ENCODE data around the gene SLMAP. TPM values are rescaled to one million over a fixed set of nuclear protein-coding genes. Genes with fewer than 3 reads are reported as not detected.

The SLMAP gene
- polyA plus RNA-seq, 1 of the 3 experiments (the other 2 are of a cell fraction): 10.5 TPM

- no peak for DNase-seq
- POLR2A ChIA-PET: no interaction called here
- no peaks in the 10 kb centered on the region for H3K27me3 ChIP-seq (ENCODE audit: insufficient read depth)
- WGBS (ENCODE audit: low lambda C conversion rate): 87% methylated on average over 5 of the region's 7 CpGs
- CTCF ChIA-PET: no interaction called here
- no peaks in the 10 kb centered on the region for H3K36me3 ChIP-seq (replicated peaks in 1 of 2; ENCODE audit: control insufficient read depth in 1 of 2, insufficient read depth in 2 of 2, low read length in 1 of 2)
- TF ChIP-seq TAF1 (IDR thresholded peaks at IDR 0.05; ENCODE audit: borderline replicate concordance, low read depth, low read length): no peak
- TF ChIP-seq PBX3 (IDR thresholded peaks at IDR 0.05): no peak
- TF ChIP-seq USF1 (IDR thresholded peaks at IDR 0.05; ENCODE audit: borderline replicate concordance, low read depth): no peak
- no peak for TF ChIP-seq MEF2A (IDR thresholded peaks at IDR 0.05; ENCODE audit: borderline replicate concordance, low read depth)
- no peak for TF ChIP-seq TEAD4 (IDR thresholded peaks at IDR 0.05; ENCODE audit: borderline replicate concordance, insufficient read depth)
- TF ChIP-seq RXRA (IDR thresholded peaks at IDR 0.05; ENCODE audit: borderline replicate concordance, low read depth): no peak
- TF ChIP-seq FOSL2 (IDR thresholded peaks at IDR 0.05; ENCODE audit: borderline replicate concordance, low read depth): no peak
- TF ChIP-seq RCOR1 (IDR thresholded peaks at IDR 0.05; ENCODE audit: low read length): no peak
- TF ChIP-seq CHD2 (IDR thresholded peaks at IDR 0.05; ENCODE audit: low read length, partially characterized antibody): no peak
- TF ChIP-seq REST (IDR thresholded peaks at IDR 0.05; ENCODE audit: low read depth, low read length): no peak
- no peak for TF ChIP-seq NRF1 (IDR thresholded peaks at IDR 0.05; ENCODE audit: low read depth, low read length)
- no peak for TF ChIP-seq RFX5 (IDR thresholded peaks at IDR 0.05; ENCODE audit: low read length)
- TF ChIP-seq EP300 (IDR thresholded peaks at IDR 0.05; ENCODE audit: borderline replicate concordance in 1 of 2, low read depth in 1 of 2, low read length in 1 of 2): no peak
- no peak for TF ChIP-seq SIN3A (IDR thresholded peaks at IDR 0.05; ENCODE audit: borderline replicate concordance, low read depth, low read length)
- TF ChIP-seq MXI1 (IDR thresholded peaks at IDR 0.05; ENCODE audit: low read depth, low read length): no peak
- no peak for TF ChIP-seq IRF3 (IDR thresholded peaks at IDR 0.05; ENCODE audit: low read depth, low read length)
- TF ChIP-seq GATA2 (CRISPR knock-in tag; IDR thresholded peaks at IDR 0.05): no peak
- H3K27ac ChIP-seq (ENCODE audit: low read depth in 2 of 2, low read length in 1 of 2): no peak overlapping the region
- H3F3A ChIP-seq (replicated peaks; ENCODE audit: insufficient read depth): peaks cover 28% of the 10 kb centered on the region
- no peak overlapping the region for H3K9ac ChIP-seq
- no peak overlapping the region for H2AFZ ChIP-seq (ENCODE audit: low read depth)
- no peaks in the 10 kb centered on the region for H3K9me2 ChIP-seq
- no peak overlapping the region for H3K4me3 ChIP-seq (ENCODE audit: low read depth in 2 of 2, low read length in 1 of 2)
- no peaks in the 10 kb centered on the region for H4K20me1 ChIP-seq (ENCODE audit: insufficient read depth)
- H3K4me2 ChIP-seq: no peak overlapping the region
- peaks cover 13 to 26% of the 10 kb centered on the region in 2 experiments; a peak in 3 of 4 replicates for H3K4me1 ChIP-seq (ENCODE audit: control insufficient read depth in 1 of 2, insufficient read depth in 2 of 2, low read depth in 1 of 2, low read length in 1 of 2)
- no peaks in the 10 kb centered on the region for H3K79me2 ChIP-seq (ENCODE audit: insufficient read depth)
- no peaks in the 10 kb centered on the region for H3K9me3 ChIP-seq
Observed at GRCh38 chr3:57953576-57953975, 197.5 kb downstream of the SLMAP start.

Data from SK-N-SH (cell line).